Measurements from ENCODE around the gene HPSE.

The HPSE gene

GRCh38 chr4:83334425-83335241 is at the start of gene HPSE:
Gene HPSE (minus strand): TSS chr4:83334848. CDS start chr4:83334782, 66 bp downstream.
- peak; percentile 42 for DNase-seq (ENCODE audit: low read depth)

- no peak for DNase-seq (ENCODE audit: low read depth)
Measured at GRCh38 chr4:83382850-83383249, 48.2 kb upstream of the HPSE start.

- no peak for DNase-seq (ENCODE audit: low read depth)
Measured at GRCh38 chr4:83381173-83381572, 46.5 kb upstream of the HPSE start.

- DNase-seq (ENCODE audit: low read depth): no peak
Measured at GRCh38 chr4:83378419-83378818, 43.8 kb upstream of the HPSE start.

GRCh38 chr4:83372931-83373330 is 38.3 kb upstream of the HPSE start:
- DNase-seq (ENCODE audit: low read depth): no peak

GRCh38 chr4:83371936-83372335 is 37.3 kb upstream of the HPSE start:
- DNase-seq (ENCODE audit: low read depth): no peak

- no peak for DNase-seq (ENCODE audit: low read depth)
Measured at GRCh38 chr4:83371235-83371634, 36.6 kb upstream of the HPSE start.

- no peak for DNase-seq (ENCODE audit: low read depth)
Measured at GRCh38 chr4:83370640-83370906, 35.9 kb upstream of the HPSE start.

- DNase-seq (ENCODE audit: low read depth): no peak
Measured at GRCh38 chr4:83369831-83370639, 35.4 kb upstream of the HPSE start.

- DNase-seq (ENCODE audit: low read depth): no peak
Measured at GRCh38 chr4:83364312-83364711, 29.7 kb upstream of the HPSE start.

- no peak for DNase-seq (ENCODE audit: low read depth)
Measured at GRCh38 chr4:83362492-83363329, 28.1 kb upstream of the HPSE start.

GRCh38 chr4:83361416-83362103 is 26.9 kb upstream of the HPSE start:
- DNase-seq (ENCODE audit: low read depth): no peak

- no peak for DNase-seq (ENCODE audit: low read depth)
Measured at GRCh38 chr4:83360018-83360417, 25.4 kb upstream of the HPSE start.

- DNase-seq (ENCODE audit: low read depth): no peak
Measured at GRCh38 chr4:83358410-83358809, 23.8 kb upstream of the HPSE start.

GRCh38 chr4:83356899-83357661 is 22.4 kb upstream of the HPSE start:
- DNase-seq (ENCODE audit: low read depth): no peak

GRCh38 chr4:83353516-83353915 is 18.9 kb upstream of the HPSE start:
- no peak for DNase-seq (ENCODE audit: low read depth)

- DNase-seq (ENCODE audit: low read depth): no peak
Measured at GRCh38 chr4:83348074-83348473, 13.4 kb upstream of the HPSE start.

- DNase-seq (ENCODE audit: low read depth): no peak
Measured at GRCh38 chr4:83342476-83342875, 7.8 kb upstream of the HPSE start.

- peak; percentile 21 for DNase-seq (ENCODE audit: low read depth)
Measured at GRCh38 chr4:83340692-83341343, 6.2 kb upstream of the HPSE start.

GRCh38 chr4:83339573-83339972 is 4.9 kb upstream of the HPSE start:
- no peak for DNase-seq (ENCODE audit: low read depth)

GRCh38 chr4:83335701-83336100 is 1.1 kb upstream of the HPSE start:
- no peak for DNase-seq (ENCODE audit: low read depth)

Measured in stimulated activated CD8-positive, alpha-beta memory T cell treated with anti-CD3 and anti-CD28 coated beads, Interleukin-4, amount 100 ng/mL, for 24 hours (primary cell).